ENCODE results near the gene SCAF4.

- TF ChIP-seq CTCF (IDR thresholded peaks at IDR 0.05) (no peak), POLR2A (IDR thresholded peaks at IDR 0.05) (no peak)
Measured at GRCh38 chr21:31659286-31659535, 72.7 kb downstream of the SCAF4 start.

Measured in esophagus squamous epithelium (tissue), 4 donors.